A673 (cell line): ENCODE data around the gene XPO4.

Experiments used
- EZH2 ChIP-seq: fragments of 200-600 bp; sonication (generic); IDR thresholded peaks from 2 replicates; pipeline ENCODE4 v1.6.1; 2017; ENCODE audit warnings: borderline replicate concordance, low read depth, mild to moderate bottlenecking, mixed read lengths, antibody characterized with exemption, low read length; ENCODE audit not compliant: poor library complexity, severe bottlenecking
- TF ChIP-seq, protein P1 (sequence below): fragments of 300-800, 200-600 bp; sonication (generic); conservative IDR thresholded peaks from 2 replicates; pipeline ENCODE4 v1.5.1; 2017; ENCODE audit warnings: low read depth, mild to moderate bottlenecking, antibody characterized with exemption, low read length, moderate library complexity, mixed read lengths

DNA sequence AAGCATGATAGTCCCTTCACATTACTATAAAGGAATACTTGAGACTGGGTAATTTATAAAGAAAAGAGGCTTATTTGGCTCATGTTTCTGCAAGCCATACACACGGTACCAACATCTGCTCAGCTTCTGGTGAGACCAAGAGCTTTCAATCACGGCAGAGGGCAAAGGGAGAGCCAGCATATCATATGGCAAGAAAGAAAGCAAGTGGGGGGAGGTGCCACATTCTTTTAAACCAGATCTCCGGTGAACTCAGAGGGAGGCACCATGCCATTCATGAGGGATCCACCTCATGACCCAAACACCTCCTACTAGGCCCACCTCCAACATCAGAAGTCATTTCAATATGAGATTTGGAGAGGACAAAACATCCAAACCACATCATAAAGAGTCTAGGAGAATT, 20.3 kb downstream of the XPO4 start:
- TF ChIP-seq, protein P1, sequence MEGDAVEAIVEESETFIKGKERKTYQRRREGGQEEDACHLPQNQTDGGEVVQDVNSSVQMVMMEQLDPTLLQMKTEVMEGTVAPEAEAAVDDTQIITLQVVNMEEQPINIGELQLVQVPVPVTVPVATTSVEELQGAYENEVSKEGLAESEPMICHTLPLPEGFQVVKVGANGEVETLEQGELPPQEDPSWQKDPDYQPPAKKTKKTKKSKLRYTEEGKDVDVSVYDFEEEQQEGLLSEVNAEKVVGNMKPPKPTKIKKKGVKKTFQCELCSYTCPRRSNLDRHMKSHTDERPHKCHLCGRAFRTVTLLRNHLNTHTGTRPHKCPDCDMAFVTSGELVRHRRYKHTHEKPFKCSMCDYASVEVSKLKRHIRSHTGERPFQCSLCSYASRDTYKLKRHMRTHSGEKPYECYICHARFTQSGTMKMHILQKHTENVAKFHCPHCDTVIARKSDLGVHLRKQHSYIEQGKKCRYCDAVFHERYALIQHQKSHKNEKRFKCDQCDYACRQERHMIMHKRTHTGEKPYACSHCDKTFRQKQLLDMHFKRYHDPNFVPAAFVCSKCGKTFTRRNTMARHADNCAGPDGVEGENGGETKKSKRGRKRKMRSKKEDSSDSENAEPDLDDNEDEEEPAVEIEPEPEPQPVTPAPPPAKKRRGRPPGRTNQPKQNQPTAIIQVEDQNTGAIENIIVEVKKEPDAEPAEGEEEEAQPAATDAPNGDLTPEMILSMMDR, result no peak
- no peak for TF ChIP-seq EZH2
